GM21447 (cell line): Measurements from ENCODE around the gene FKBP4.

ENCODE experiments used
- ATAC-seq: cut with Tn5 transposase; IDR thresholded peaks from one replicate; pipeline ENCODE4 v1.9.1; 2021; ENCODE audit not compliant: unreplicated experiment

FKBP4 gene

DNA sequence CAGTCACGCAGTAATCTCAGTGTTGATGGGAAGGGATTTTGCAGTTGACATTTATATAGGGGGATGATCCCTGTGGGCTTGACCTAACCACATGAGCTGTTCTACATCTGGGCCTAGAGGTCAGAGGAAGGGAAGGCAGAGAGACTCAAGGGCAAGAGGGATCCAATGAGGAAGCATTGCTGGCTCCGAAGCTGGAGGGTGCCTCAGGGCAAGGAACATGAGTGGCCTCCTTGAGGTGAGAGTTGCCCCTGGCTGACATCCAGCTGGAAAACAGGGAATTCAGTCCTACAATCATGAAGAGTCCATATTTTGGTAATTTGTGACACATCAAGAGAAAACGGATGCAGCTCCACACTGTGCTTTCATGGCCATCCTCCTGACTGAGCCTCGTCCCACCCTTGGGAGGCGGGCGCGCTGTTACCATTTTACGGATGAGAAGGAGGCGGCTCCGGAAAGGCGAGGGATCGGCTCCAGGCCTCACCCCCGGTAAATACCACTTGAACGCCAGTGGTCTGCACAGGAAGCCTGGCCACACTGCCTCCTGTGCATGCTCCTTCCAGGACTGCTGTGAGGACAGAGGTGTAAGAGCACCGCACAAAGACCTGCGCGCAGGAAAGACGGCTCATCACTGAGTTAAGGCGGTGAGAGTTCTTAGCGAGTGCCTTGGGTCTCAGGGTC is 18.5 kb upstream of the FKBP4 start:
- ATAC-seq = no peak

DNA sequence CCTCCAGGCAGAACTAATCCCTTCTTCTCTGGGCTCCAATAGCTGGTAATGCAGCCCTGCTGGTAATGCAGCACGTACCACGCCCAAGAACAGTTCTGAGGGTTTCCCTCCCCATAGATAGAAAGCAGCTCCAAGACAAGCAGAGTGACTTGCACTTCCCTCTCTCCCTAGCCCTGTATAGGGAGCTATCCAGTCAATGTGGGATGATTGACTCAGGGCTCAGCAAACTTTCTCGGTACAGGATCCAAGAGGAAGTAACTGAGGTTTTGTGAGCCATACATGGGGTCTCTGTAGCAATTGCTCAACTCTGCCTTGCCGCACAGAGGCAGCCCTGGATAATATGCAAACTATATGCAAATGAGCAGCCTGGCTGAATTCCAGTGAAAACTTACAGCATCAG is 15.5 kb upstream of the FKBP4 start:
- ATAC-seq = no peak

DNA sequence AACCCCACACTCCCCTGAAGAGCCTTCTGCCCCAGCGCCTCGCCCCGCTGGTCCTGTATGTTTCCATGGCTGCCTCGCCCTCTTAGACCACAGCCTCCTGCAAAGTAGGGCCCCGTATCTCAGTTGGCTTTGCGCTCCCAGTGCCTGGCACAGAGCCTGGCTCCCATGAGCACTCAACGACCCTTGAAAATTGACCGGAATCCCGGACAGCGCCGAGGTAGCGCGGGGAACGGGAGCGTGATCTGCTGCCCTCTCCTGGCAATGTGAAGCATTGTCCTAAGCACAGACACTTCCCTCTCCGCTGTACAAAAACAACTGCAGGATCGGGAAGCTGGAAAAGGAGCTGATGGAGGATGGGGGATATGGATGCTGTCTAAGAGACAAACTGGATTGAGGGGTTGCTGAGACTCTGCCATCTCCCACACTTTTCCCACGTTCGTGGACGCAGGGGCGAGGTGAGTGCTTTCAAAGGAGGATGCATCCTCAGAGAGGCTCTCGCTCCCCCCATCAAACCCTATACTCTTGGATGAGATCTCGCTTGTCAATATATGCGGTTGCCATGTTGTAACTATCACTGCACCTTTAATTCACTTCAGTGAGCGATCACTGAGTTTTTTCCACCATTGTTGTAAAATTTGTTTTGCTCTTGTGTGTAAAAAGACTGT is 10.7 kb upstream of the FKBP4 start:
- ATAC-seq = no peak

DNA sequence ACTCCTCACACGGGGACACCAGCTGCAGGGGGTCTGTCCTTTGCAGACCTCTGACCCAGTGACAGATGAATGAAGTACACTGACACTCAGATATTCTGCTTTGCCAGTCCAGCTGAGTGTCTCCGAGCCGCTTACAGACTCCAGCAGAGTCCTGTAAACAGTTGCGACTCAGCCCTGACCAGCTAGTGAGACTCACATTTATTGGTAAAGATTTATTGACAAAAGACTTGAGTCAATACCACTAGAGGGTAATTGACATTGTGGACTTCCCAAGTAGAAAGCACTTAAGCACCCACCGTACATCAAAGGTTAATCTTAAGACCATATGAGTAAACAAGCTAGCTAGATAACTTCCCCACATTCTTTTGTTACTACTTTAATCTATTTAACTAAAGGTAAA is 9.8 kb upstream of the FKBP4 start:
- no peak for ATAC-seq

DNA sequence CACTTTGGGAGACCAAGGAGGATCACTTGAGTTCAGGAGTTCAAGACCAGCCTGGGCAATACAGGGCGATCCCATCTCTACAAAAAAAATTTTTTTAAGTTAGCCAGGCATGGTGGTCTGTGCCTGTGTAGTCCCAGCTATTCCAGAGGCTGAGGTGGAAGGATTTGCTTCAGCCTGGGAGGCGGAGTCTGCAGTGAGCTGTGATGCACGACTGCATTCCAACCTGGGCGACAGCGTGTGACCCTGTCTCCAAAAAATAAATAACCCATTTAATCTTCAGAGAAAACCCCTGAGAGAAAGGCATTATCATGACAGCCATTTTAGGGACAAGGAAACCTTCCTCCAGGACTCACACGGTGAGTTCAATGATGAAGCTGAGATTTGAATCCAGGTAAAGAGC is 3.7 kb upstream of the FKBP4 start:
- no peak for ATAC-seq

DNA sequence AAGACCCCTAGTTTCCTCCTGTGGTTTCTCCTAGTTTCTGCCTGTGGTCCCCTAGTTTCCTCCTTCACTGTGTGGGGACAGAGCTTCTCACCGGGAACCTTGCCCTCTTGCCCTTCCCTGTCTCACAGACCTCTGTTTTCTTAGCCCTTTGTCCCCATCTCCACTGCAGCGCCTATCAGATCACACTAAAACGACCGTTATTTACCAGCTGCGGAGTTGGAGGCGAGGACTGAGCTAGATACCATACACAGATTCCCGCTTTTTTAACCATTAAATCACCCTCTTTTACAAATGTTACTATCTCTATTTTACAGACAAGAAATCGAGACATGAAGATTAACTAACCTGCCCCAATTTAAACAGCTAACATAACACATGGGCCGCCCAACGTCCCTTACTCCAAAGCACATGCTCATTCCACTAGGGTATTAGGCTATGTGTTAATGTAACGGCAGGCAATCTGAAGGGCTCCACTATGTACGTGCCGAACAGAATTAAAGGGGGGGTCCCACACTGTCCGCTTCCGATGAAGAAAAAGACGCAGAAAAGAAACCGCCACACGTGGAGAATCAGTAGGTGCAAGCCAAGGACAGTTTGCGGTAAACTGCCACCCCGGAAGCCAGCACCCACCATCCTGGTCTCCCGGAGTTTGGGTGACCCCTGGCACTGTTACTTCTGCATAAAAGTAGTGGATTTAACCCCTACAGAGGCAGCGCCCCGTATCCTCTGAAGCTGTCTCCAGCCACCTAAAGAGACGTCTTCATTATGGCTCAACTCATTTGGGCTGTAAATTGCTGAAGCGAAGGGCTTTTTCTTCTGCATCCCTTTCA is 1.9 kb upstream of the FKBP4 start:
- no peak for ATAC-seq

DNA sequence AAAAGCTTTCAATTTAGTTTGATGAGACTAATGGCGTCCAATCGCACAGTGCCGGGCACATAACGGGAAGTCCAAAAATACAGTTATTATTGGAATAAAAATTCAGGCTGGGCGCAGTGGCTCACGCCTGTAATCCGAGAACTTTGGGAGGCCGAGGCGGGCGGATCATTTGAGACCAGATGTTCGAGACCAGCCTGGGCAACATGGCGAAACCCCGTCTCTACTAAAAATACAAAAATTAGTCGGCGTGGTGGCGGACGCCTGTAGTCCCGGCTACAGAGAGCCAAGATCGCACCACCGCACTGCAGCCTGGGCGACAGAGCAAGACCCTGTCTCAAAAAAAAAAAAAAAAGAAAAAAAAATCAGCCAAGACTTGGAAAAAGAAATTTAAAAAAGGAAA is 1.2 kb upstream of the FKBP4 start:
- ATAC-seq = no peak

DNA sequence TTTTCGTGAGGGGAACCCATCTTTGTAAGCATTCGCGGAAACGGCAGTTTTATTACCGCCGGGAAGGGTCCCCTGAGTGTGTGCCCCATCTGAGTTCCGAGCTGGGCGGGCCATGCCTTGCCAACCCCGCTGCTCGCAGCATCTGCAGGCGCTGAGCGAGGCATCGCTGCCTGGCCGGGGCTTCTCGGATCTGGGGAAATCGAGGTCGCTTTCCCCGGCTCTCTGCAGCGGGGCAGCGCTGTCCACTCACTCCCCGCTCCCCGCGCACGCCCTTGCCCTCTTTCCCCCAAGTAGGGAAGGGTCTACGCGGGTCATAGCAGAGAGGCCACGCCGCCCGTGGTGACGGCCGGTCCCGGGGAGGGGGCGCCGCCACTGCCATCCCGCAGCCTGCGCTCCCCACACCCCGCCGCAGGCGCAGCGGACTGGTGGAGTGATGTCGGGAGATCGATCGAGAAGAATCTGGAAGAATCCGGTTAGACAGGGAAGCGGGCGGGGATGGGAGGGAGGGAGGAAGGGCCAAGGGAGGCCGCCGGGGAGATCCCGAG is 507 bp upstream of the FKBP4 start:
- peak; percentile 8 for ATAC-seq

DNA sequence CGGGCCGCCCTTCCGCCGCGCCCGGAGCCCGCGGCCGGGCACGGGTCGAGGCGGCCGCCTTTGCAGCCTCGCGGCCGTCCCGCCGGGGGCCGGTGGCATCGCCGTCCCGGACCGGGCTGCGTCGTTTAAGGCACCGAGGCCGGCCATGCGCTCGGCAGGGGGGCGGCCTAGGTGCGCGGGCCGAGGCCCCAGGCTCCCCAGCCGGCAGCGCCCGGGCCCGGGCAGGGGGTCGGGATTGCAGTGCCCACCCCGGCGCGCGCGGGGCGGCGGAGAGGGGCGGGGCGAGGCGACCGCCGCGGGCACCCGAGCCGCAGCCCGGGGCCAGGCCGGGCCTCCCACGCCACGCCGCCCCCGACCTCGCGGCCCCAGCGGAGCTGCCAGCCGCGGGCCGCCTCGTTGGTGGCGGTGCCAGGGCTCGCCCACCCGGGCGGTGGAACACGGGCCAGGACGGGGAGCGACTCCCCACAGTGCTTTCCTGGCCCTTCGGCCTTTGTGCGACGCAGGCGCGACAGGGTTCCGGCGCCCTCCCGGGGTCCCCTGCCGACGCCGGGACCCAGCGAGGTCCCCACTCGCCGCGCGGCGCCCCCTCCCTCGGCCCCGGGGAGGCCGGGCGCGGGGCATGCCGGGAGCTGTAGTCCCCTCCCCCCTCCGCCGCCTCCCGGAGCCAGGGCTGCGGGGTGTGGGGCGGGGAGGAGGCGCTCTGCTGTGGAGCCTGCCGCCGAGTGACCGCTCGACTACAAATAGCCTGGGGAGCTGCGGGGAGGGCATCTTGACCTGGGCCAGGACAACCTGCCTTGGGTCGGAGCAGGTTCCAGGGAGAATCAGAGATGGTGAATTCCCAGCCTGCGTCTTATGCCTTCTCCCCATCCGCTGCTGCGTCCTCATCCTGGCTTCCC is 769 bp downstream of the FKBP4 start:
- ATAC-seq = peak; percentile 63

DNA sequence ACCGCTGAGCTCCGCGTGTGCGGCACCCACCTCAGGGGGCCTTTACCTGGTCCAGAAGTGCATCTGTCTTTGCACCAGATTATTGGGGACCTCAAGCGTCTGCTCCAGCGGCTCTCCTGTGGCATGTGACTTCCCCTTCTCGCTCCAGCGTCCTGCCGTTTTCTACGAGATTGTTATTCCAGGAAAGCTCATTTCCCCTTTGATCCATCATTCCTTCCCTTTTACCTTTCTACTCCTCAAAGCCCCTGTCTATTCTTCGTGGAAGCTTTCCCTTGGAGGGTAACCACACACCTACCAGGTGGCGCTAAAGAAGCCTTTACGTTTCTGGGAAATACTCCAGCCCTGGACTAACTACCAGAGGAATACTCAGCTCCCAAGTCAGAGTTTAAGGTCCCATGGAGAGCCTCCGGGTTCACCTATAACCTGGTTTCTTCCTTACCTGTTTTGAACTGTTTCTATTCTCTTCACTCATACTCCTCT is 1.5 kb downstream of the FKBP4 start:
- peak; percentile 1 for ATAC-seq

DNA sequence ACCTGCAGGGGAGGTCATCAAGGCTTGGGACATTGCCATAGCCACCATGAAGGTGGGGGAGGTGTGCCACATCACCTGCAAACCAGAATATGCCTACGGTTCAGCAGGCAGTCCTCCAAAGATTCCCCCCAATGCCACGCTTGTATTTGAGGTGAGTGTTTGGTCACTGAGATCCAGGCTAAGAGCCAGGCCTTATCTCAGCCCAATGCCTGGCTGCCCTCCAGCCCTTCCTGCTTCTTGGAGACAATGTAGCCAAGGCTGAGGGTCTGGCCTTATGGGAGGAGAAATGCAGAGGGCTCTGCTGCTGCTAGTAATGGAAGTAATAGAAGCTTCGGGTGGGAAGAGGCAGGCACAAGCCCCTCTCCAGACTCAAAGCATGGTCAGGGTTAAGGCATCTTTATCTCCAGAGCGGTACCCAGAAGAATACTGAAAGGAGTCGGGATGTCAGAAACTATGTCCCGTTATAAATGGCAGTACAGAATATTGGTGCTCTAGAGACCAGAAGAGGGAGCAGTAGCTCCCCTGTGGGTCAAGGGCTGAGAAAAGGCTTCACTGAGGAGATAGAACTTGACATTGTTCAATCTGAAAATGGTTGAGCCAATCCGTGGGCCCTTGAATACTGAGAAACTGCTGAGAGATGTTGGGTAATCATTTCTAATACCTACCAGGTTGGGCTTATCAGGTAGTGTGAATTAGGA is 3.1 kb downstream of the FKBP4 start:
- no peak for ATAC-seq

DNA sequence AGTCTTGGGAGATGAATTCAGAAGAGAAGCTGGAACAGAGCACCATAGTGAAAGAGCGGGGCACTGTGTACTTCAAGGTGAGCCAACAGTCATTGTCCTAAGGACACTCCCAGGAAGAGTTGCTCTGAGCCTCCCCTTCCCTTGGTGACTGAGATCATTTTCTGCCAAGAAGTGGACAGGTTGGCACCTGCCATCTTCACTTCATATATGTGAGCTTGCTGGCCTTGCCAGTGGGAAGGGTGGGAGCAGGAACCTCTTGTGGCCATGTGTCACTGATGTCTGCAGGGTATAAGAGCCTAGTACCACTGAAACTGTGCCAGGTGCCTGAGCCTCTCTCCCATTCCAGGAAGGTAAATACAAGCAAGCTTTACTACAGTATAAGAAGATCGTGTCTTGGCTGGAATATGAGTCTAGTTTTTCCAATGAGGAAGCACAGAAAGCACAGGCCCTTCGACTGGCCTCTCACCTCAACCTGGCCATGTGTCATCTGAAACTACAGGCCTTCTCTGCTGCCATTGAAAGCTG is 5.3 kb downstream of the FKBP4 start:
- ATAC-seq = no peak

DNA sequence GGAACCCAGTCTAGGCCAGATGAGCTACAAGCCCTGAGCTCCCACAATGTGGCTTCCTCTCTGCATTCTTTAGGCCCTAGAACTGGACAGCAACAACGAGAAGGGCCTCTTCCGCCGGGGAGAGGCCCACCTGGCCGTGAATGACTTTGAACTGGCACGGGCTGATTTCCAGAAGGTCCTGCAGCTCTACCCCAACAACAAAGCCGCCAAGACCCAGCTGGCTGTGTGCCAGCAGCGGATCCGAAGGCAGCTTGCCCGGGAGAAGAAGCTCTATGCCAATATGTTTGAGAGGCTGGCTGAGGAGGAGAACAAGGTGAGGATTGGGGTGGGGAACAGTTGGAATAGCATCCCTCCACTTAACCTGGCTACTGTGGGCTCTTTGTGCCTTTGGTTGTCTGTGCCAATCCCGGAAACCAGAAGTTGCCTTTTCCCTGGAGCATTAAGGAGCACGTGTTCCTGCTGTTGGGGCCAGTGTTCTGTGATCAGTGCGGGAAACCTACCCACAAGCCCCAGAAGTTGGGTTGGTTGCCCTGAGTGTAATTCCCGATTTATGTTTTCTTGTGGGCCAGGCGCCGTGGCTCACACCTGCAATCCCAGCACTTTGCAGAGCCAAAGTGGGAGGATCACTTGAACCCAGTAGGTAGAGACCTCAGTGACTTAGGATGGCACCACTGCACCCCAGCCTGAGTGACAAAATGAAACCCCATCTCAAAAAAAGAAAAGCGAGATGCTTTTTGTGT is 6.4 kb downstream of the FKBP4 start:
- no peak for ATAC-seq

DNA sequence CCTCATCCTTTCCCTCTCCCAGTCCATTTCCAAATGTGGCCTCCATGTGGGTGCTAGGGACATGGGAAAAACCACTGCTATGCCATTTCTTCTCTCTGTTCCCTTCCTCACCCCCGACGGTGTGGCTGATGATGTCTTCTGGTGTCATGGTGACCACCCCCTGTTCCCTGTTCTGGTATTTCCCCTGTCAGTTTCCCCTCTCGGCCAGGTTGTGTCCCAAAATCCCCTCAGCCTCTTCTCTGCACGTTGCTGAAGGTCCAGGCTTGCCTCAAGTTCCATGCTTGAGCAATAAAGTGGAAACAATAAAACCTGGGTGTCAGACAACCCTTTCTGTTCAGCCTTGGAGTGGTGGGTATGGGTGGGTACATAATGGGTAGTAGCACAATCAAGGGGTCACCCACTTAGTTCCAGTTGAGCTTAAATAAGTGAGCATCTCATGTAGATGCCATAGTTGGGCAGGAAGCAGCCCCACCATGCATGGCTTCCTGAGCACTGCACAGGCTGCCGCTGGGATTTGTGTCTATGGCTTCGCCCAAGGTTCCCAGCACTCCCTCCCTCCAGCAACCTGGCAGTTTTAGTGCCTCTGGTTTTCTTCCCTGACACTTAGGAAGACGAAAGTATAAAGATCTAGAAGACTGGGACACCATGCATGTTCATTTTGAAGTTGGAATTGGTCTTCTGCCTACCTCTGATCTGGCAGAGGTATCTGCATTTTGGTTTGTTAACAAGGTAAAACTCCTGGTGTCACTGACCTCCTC is 9.0 kb downstream of the FKBP4 start:
- ATAC-seq = no peak

DNA sequence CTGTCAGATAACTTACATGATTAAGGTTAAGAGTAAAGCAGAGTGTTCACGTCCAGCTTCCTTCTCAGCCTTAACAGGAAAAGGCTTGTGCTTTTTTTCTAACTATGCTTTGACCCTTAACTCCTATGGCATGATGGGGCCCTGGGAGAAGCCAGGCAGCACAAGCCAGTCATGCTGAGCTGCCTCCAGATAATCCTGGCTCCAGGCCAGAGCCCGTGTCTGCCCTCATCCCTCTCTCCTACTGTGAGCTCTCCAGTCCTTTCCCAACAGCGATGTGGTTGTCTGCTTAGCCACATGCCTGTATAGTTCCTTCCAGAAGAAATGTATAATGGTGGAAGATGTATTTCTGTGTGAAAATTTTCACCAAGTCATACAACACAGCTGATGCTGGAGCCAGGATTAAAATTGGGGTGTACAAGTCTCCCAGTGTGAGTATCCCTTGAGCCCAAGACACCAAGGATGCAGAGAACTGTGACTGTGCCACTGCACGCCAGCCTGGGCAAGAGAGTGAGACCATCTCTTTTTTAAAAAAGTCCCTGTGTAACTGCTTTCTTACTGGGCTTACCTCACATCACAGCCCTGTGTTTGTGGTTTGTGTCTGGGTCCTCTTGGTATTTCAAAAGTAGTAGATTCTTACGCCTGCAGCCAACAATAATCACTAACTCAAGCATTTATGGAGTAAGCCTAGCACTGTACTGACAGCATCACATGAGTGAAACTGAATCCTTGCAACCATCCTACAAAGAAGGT is 9.8 kb downstream of the FKBP4 start:
- no peak for ATAC-seq

DNA sequence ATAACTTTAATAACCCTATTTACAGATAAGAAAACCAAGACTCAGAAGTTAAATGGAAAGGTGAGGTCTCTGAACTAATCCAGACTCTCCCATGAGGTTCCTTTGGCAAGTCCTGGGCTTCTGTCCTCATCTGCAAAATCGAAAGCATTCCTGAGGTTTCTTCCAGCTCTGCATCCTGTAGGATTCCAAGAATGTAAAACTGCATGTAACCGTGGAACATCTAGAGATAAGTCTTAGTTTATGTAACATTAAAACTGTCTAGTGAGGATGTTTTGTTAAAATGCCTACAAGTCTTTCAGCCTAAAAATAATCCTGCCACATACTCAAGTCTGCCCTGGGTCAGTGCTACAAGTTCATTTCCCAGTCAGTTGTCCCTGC is 10.4 kb downstream of the FKBP4 start:
- no peak for ATAC-seq

DNA sequence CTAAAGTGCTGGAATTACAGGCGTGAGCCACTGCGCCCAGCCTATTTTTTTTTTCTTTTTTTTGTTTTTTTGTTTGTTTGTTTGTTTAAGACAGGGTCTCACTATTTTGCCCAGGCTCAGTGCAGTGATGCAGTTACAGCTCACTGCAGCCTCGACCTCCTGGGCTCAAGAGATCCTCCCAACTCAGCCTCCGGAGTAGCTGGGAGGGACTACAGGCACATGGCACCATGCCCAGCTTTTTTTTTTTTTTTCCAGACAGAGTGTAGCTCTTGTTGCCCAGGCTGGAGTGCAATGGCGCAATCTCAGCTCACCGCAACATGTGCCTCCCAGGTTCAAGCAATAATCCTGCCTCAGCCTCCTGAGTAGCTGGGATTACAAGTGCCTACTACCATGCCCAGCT is 11.9 kb downstream of the FKBP4 start:
- ATAC-seq = no peak

DNA sequence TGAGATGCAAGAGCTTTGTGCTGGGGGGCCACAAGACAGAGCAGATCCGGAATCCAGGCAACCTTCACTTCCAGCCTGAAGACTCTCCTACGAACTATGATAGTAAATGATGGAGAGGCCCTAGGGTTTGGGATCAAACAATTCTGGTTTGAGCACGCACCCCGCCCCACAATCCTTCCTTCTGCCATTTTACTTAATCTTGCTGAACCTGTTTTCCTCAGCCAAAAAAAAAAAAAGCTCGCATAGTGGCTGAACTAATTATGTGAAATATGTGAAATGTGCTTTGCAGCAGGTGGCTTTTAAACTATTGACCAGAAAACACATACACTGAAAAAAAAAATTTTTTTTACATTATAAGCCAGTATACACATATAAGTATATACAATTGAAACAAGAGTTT is 17.0 kb downstream of the FKBP4 start:
- ATAC-seq = no peak
